Measurements from ENCODE around the gene FUCA1. TPM values are rescaled to one million over a fixed set of nuclear protein-coding genes. Genes with fewer than 3 reads are reported as not detected.

Gene FUCA1
- total RNA-seq, 1 experiment from 2014 or later, result 20.3 TPM

DNA sequence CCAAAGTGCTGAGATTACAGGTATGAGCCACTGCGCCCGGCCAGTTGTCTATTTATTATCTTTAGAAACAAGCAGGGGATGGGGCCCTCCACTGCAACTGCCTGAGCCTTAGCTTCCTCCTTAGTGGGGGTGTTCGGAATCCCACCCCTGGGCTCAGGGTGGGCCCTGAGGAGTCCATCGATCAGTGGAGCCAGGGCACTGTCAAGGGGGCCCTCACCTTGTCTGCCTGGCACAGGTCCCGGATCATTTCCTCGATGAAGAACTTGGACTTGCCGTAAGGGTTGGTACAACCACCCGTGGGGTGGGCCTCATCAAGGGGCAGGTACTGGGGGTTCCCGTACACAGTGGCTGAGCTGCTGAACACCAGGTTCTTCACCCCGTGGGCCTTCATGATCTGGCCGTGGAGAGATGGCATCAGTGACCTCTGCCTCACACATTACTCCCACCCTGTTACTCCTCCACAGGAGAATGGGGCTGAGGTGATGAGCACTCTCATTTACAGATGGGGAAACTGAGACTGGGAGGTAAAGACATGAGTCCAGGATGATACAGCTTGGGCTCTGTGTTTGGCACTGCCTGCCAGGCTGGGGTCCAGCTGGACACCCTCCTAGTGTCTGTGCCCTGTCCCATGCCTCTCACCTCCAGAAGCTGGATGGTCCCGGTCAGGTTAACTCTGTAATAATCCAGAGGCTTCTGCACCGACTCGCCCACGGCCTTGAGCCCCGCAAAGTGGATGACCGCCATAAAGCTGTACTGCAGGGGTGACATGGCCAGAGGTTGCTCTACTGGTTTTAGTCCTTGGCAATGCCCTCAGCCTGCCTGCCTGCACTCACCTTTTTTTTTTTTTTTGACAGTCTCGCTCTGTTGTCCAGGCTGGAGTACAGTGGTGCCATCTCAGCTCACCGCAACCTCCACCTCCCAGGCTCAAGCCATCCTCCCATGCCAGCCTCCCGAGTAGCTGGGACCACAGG is 70.3 kb downstream of the FUCA1 start:
- H3K79me2 ChIP-seq (ENCODE audit: low read length), result peaks cover 19% of the 10 kb centered on the region
- ATAC-seq (no peak), DNase-seq (no peak)
- H3K27ac ChIP-seq (ENCODE audit: low read length), result no peak overlapping the region
- H3K9ac ChIP-seq (ENCODE audit: low read length), result no peak overlapping the region
- H3K4me1 ChIP-seq (ENCODE audit: insufficient read depth, low read length), result peaks cover 21% of the 10 kb centered on the region
- ChIA-PET CTCF (interaction anchor here (0.6 to 2.2 kb wide), 2 partner anchors 20 to 26 kb away, joined by 3 to 10 read pairs; partner anchors contain the start of gene PITHD1), POLR2A (ENCODE audit: unreplicated experiment) (interaction anchor here (0.6 kb wide), 1 partner anchor 454 kb away, joined by 3 read pairs; the partner anchor contains the start of gene HNRNPR)
- H3K4me2 ChIP-seq (ENCODE audit: low read length), result no peak overlapping the region
- no peaks in the 10 kb centered on the region for H3K9me2 ChIP-seq (replicated peaks; ENCODE audit: low read length)
- no peak for TF ChIP-seq EZH2 (IDR thresholded peaks at IDR 0.05; ENCODE audit: low read length, unreplicated experiment)
- no peak for TF ChIP-seq EZH2phosphoT487 (IDR thresholded peaks at IDR 0.05; ENCODE audit: borderline replicate concordance, low read length)
- TF ChIP-seq, protein P1, sequence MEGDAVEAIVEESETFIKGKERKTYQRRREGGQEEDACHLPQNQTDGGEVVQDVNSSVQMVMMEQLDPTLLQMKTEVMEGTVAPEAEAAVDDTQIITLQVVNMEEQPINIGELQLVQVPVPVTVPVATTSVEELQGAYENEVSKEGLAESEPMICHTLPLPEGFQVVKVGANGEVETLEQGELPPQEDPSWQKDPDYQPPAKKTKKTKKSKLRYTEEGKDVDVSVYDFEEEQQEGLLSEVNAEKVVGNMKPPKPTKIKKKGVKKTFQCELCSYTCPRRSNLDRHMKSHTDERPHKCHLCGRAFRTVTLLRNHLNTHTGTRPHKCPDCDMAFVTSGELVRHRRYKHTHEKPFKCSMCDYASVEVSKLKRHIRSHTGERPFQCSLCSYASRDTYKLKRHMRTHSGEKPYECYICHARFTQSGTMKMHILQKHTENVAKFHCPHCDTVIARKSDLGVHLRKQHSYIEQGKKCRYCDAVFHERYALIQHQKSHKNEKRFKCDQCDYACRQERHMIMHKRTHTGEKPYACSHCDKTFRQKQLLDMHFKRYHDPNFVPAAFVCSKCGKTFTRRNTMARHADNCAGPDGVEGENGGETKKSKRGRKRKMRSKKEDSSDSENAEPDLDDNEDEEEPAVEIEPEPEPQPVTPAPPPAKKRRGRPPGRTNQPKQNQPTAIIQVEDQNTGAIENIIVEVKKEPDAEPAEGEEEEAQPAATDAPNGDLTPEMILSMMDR (conservative IDR thresholded peaks at IDR 0.05; ENCODE audit: low read depth, low read length), result no peak
- H3F3A ChIP-seq (ENCODE audit: low read length, unreplicated experiment), result no peaks in the 10 kb centered on the region
- H4K20me1 ChIP-seq (ENCODE audit: low read length), result no peaks in the 10 kb centered on the region
- intact Hi-C loops (cut with micrococcal nuclease), result no loop called here
- H2AFZ ChIP-seq (ENCODE audit: low read length), result no peak overlapping the region
- peaks cover 14% of the 10 kb centered on the region for H3K36me3 ChIP-seq (ENCODE audit: low read depth, low read length)
- H3K27me3 ChIP-seq (ENCODE audit: low read length), result no peaks in the 10 kb centered on the region
- H3K4me3 ChIP-seq (ENCODE audit: low read length), result no peak overlapping the region
- no peaks in the 10 kb centered on the region for H3K9me3 ChIP-seq (ENCODE audit: low read length)
- BruUV-seq (replicated peaks), result no TSS peak

DNA sequence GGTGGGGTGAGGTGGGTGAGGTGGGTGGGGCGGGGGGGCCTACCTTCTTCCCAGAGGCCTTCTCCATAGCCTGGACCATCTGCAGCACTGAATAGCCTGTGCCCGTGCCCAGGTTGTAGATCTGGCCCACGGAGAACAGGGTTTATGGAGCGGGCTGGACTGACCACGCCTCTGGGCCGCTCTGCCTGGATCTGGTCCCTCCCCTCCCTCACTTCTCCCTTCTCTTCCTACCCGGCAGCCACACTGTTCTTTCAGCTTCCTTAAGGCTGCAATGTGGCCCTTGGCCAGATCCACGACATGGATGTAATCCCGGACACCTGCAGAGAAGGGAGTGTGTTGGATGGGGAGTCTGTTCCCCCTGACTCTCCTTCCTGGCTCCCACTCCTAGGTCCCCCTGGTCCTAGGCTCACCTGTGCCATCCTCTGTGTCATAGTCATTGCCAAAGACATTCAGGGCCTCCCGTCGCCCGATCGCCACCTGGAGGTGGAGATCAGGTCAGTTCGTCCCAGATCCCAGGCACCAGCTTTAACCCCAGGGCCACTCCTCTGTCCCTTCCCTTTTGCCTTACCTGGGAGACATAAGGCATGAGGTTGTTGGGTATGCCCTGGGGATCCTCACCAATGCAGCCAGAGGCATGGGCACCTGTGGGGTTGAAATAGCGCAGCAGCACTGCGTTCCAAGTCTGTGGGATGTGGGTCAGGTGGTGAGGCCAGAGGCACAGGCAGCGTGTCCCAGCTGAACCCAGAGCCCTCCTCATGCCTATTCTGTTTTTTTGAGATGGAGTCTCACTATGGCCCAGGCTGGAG is 71.4 kb downstream of the FUCA1 start:
- CTCF ChIA-PET, result interaction anchor here (2.2 kb wide), 1 partner anchor 25 kb away, joined by 10 read pairs; no protein-coding TSS in a partner anchor
- no peak for DNase-seq
- no peaks in the 10 kb centered on the region for H3K9me3 ChIP-seq (ENCODE audit: low read length)
- no TSS peak for BruUV-seq (replicated peaks)
- no peaks in the 10 kb centered on the region for H3F3A ChIP-seq (ENCODE audit: low read length, unreplicated experiment)
- intact Hi-C loops (cut with micrococcal nuclease), result no loop called here
- TF ChIP-seq, protein P1 (conservative IDR thresholded peaks at IDR 0.05; ENCODE audit: low read depth, low read length), result peak; percentile 39
- no peak for TF ChIP-seq EZH2 (IDR thresholded peaks at IDR 0.05; ENCODE audit: low read length, unreplicated experiment)
- no peak for TF ChIP-seq EZH2phosphoT487 (IDR thresholded peaks at IDR 0.05; ENCODE audit: borderline replicate concordance, low read length)
- H3K4me3 ChIP-seq (ENCODE audit: low read length), result no peak overlapping the region
- H3K27me3 ChIP-seq (ENCODE audit: low read length), result no peaks in the 10 kb centered on the region
- H3K9me2 ChIP-seq (replicated peaks; ENCODE audit: low read length), result no peaks in the 10 kb centered on the region
- H3K4me1 ChIP-seq (ENCODE audit: insufficient read depth, low read length), result peaks cover 25% of the 10 kb centered on the region
- no peak overlapping the region for H3K27ac ChIP-seq (ENCODE audit: low read length)
- no peak overlapping the region for H3K9ac ChIP-seq (ENCODE audit: low read length)
- peaks cover 14% of the 10 kb centered on the region for H3K36me3 ChIP-seq (ENCODE audit: low read depth, low read length)
- H3K79me2 ChIP-seq (ENCODE audit: low read length), result peaks cover 30% of the 10 kb centered on the region
- H4K20me1 ChIP-seq (ENCODE audit: low read length), result no peaks in the 10 kb centered on the region
- H2AFZ ChIP-seq (ENCODE audit: low read length), result no peak overlapping the region
- H3K4me2 ChIP-seq (ENCODE audit: low read length), result no peak overlapping the region
- POLR2A ChIA-PET (ENCODE audit: unreplicated experiment), result no interaction called here
- no peak for ATAC-seq

Data from PC-3 (cell line).